ENCODE results near the gene PIGR.

PIGR gene

GRCh38 chr1:206895325-206895724 lies 50.9 kb downstream of the PIGR start:
- no peaks in the 10 kb centered on the region for H3K4me1 ChIP-seq
- H3K4me3 ChIP-seq, result no peak overlapping the region
- no peaks in the 10 kb centered on the region for H3K9me3 ChIP-seq
- H3K27me3 ChIP-seq (ENCODE audit: low read depth), result peaks cover 5% of the 10 kb centered on the region; the same call in 1 of the 2 replicates
- no peak for DNase-seq (ENCODE audit: low spot score in 2 of 2)
- in situ Hi-C loops (cut with MboI; ENCODE audit: low sequenced_read_pairs), result no loop called here
- H3K36me3 ChIP-seq (replicated peaks), result no peaks in the 10 kb centered on the region

GRCh38 chr1:206893380-206893779 lies 52.9 kb downstream of the PIGR start:
- Histone ChIP-seq H3K4me3 (no peak overlapping the region), H3K36me3 (replicated peaks) (no peaks in the 10 kb centered on the region), H3K4me1 (no peaks in the 10 kb centered on the region), H3K9me3 (no peaks in the 10 kb centered on the region), H3K27me3 (ENCODE audit: low read depth) (peaks cover 8% of the 10 kb centered on the region; the same call in 1 of the 2 replicates)
- in situ Hi-C loops (cut with MboI; ENCODE audit: low sequenced_read_pairs), result no loop called here
- DNase-seq (ENCODE audit: low spot score in 2 of 2), result no peak

GRCh38 chr1:206892351-206892984 lies 53.8 kb downstream of the PIGR start:
- no peaks in the 10 kb centered on the region for H3K36me3 ChIP-seq (replicated peaks)
- H3K9me3 ChIP-seq, result no peaks in the 10 kb centered on the region
- in situ Hi-C loops (cut with MboI; ENCODE audit: low sequenced_read_pairs), result no loop called here
- no peak for DNase-seq (ENCODE audit: low spot score in 2 of 2)
- H3K4me1 ChIP-seq, result no peaks in the 10 kb centered on the region
- peaks cover 8% of the 10 kb centered on the region; the same call in 1 of the 2 replicates for H3K27me3 ChIP-seq (ENCODE audit: low read depth)
- no peak overlapping the region for H3K4me3 ChIP-seq

- Histone ChIP-seq H3K4me1 (no peaks in the 10 kb centered on the region), H3K4me3 (no peak overlapping the region), H3K36me3 (replicated peaks) (no peaks in the 10 kb centered on the region)
Measured at GRCh38 chr1:206891412-206891811, 54.9 kb downstream of the PIGR start.

GRCh38 chr1:206890125-206891060 lies 55.9 kb downstream of the PIGR start:
- in situ Hi-C loops (cut with MboI; ENCODE audit: low sequenced_read_pairs), result no loop called here
- DNase-seq (ENCODE audit: low spot score in 2 of 2), result no peak

More at GRCh38 chr1:206891412-206891811, 54.9 kb downstream of the PIGR start:
- peaks cover 12% of the 10 kb centered on the region for H3K27me3 ChIP-seq (ENCODE audit: low read depth)
- H3K9me3 ChIP-seq, result no peaks in the 10 kb centered on the region
- in situ Hi-C loops (cut with MboI; ENCODE audit: low sequenced_read_pairs), result no loop called here
- DNase-seq (ENCODE audit: low spot score in 2 of 2), result no peak

GRCh38 chr1:206887701-206888100 lies 58.6 kb downstream of the PIGR start:
- in situ Hi-C loops (cut with MboI; ENCODE audit: low sequenced_read_pairs), result no loop called here
- no peaks in the 10 kb centered on the region for H3K36me3 ChIP-seq (replicated peaks)
- H3K27me3 ChIP-seq (ENCODE audit: low read depth), result peaks cover 11% of the 10 kb centered on the region
- DNase-seq (ENCODE audit: low spot score in 2 of 2), result no peak
- H3K4me3 ChIP-seq, result no peak overlapping the region
- no peaks in the 10 kb centered on the region for H3K9me3 ChIP-seq
- no peaks in the 10 kb centered on the region for H3K4me1 ChIP-seq

More at GRCh38 chr1:206890125-206891060, 55.9 kb downstream of the PIGR start:
- H3K4me1 ChIP-seq, result no peaks in the 10 kb centered on the region
- H3K9me3 ChIP-seq, result no peaks in the 10 kb centered on the region
- peaks cover 12% of the 10 kb centered on the region for H3K27me3 ChIP-seq (ENCODE audit: low read depth)
- no peaks in the 10 kb centered on the region for H3K36me3 ChIP-seq (replicated peaks)
- H3K4me3 ChIP-seq, result no peak overlapping the region

- no peaks in the 10 kb centered on the region for H3K4me1 ChIP-seq
- in situ Hi-C loops (cut with MboI; ENCODE audit: low sequenced_read_pairs), result no loop called here
- peaks cover 7% of the 10 kb centered on the region for H3K27me3 ChIP-seq (ENCODE audit: low read depth)
- DNase-seq (ENCODE audit: low spot score in 2 of 2), result no peak
- H3K9me3 ChIP-seq, result no peaks in the 10 kb centered on the region
- H3K36me3 ChIP-seq (replicated peaks), result no peaks in the 10 kb centered on the region
- no peak overlapping the region for H3K4me3 ChIP-seq
Measured at GRCh38 chr1:206886831-206887230, 59.4 kb downstream of the PIGR start.

- in situ Hi-C loops (cut with MboI; ENCODE audit: low sequenced_read_pairs), result no loop called here
- Histone ChIP-seq H3K4me1 (no peaks in the 10 kb centered on the region), H3K27me3 (ENCODE audit: low read depth) (peaks cover 7% of the 10 kb centered on the region), H3K36me3 (replicated peaks) (no peaks in the 10 kb centered on the region), H3K4me3 (no peak overlapping the region), H3K9me3 (no peaks in the 10 kb centered on the region)
- no peak for DNase-seq (ENCODE audit: low spot score in 2 of 2)
Measured at GRCh38 chr1:206885341-206886060, 60.8 kb downstream of the PIGR start.

GRCh38 chr1:206883876-206884275 lies 62.4 kb downstream of the PIGR start:
- Histone ChIP-seq H3K27me3 (ENCODE audit: low read depth) (peaks cover 4% of the 10 kb centered on the region; the same call in 1 of the 2 replicates), H3K4me1 (no peaks in the 10 kb centered on the region), H3K4me3 (no peak overlapping the region), H3K36me3 (replicated peaks) (no peaks in the 10 kb centered on the region), H3K9me3 (no peaks in the 10 kb centered on the region; the same call in 1 of the 2 replicates)
- no peak for DNase-seq (ENCODE audit: low spot score in 2 of 2)
- in situ Hi-C loops (cut with MboI; ENCODE audit: low sequenced_read_pairs), result no loop called here

GRCh38 chr1:206883160-206883559 lies 63.1 kb downstream of the PIGR start:
- peaks cover 4% of the 10 kb centered on the region; the same call in 1 of the 2 replicates for H3K27me3 ChIP-seq (ENCODE audit: low read depth)
- H3K9me3 ChIP-seq, result peaks cover 3% of the 10 kb centered on the region; the same call in 1 of the 2 replicates
- no peak for DNase-seq (ENCODE audit: low spot score in 2 of 2)
- H3K4me1 ChIP-seq, result no peaks in the 10 kb centered on the region
- in situ Hi-C loops (cut with MboI; ENCODE audit: low sequenced_read_pairs), result no loop called here
- no peaks in the 10 kb centered on the region for H3K36me3 ChIP-seq (replicated peaks)
- H3K4me3 ChIP-seq, result no peak overlapping the region

GRCh38 chr1:206882555-206882954 lies 63.7 kb downstream of the PIGR start:
- Histone ChIP-seq H3K27me3 (ENCODE audit: low read depth) (peaks cover 4% of the 10 kb centered on the region; the same call in 1 of the 2 replicates), H3K9me3 (peaks cover 3% of the 10 kb centered on the region; the same call in 1 of the 2 replicates), H3K36me3 (replicated peaks) (no peaks in the 10 kb centered on the region), H3K4me1 (no peaks in the 10 kb centered on the region), H3K4me3 (no peak overlapping the region)
- DNase-seq (ENCODE audit: low spot score in 2 of 2), result no peak
- in situ Hi-C loops (cut with MboI; ENCODE audit: low sequenced_read_pairs), result no loop called here

- in situ Hi-C loops (cut with MboI; ENCODE audit: low sequenced_read_pairs), result no loop called here
- no peaks in the 10 kb centered on the region for H3K36me3 ChIP-seq (replicated peaks)
- no peak overlapping the region for H3K4me3 ChIP-seq
- H3K4me1 ChIP-seq, result no peaks in the 10 kb centered on the region
- H3K9me3 ChIP-seq, result peaks cover 3% of the 10 kb centered on the region; the same call in 1 of the 2 replicates
- H3K27me3 ChIP-seq (ENCODE audit: low read depth), result no peaks in the 10 kb centered on the region
- DNase-seq (ENCODE audit: low spot score in 2 of 2), result no peak
Measured at GRCh38 chr1:206880314-206880713, 66.0 kb downstream of the PIGR start.

Data from HAP-1 (cell line).